Inferior parietal cortex (tissue), 1 donor: ENCODE measurements around the gene VPS33B.
A peak's percentile ranks its signal among the peaks of the same experiment; 100 is the strongest.
"Not testable (repeated sequence)": the region's sequence is repeated elsewhere in the genome, so short reads cannot be mapped to it uniquely, and the experiment has no call there.

Experiments
- DNase-seq: peaks from one replicate; pipeline ENCODE4 v3.0.0-alpha.2; 2016; ENCODE audit errors: extremely low spot score

Gene VPS33B

DNA sequence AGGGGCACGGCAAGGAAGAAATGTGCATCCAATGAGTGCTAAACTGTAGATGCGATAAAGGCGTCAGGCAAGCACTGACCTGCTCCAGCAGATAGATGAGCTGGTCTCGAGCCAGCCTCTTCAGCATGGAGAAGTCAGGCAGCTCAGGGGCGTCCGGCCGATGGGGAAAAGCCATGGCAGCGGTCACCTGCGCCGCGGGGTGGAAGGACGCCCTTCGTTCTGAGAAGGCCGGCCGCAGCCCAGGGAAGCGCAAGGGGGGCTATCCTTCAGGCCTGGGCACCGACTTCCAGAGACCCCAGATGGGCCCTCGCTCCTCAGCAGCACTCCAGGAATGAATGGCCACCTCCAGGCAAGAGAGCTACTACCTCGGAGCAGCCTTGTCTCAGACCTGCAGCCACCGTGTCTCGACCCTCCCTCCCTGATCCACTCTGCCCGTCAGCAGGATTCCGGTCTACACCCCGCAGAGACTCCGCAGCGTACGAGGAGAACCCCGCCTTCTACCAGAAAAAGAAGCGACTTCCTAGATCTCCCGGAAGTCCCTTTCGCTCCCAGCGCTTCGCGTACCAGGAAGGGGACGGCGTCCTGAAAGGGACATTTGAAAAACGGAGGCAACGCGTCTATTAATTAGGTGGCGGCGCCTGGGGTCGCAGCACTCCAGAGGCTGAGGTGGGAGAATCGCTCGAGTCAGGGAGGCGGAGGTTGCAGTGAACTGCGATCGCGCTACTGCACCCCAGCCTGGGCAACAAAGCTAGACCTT is at the start of gene VPS33B:
Gene VPS33B (minus strand): TSS at position 520 of the 757 bp plus-strand sequence. CDS start 345 bp downstream, at position 175.
- DNase-seq: peak; percentile 96

DNA sequence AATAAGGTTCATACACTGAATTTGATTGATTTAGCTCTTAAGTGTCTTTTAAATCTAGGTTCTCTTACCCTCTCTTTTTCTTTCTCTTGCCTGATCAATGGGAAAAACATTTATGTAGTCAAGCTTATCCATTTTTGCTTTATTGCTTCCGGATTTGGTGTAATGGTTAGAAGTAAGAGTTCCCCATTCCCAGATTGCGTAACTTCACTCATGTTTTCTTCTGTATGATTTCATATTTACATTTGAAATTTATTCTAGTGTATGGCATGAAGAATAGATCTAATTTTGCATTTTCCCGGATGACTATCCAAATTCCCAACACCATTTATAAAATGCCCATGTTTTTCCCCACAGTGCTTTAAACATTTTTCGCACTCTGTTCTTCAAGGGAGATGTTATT is 49.8 kb upstream of the VPS33B start:
- no peak for DNase-seq

DNA sequence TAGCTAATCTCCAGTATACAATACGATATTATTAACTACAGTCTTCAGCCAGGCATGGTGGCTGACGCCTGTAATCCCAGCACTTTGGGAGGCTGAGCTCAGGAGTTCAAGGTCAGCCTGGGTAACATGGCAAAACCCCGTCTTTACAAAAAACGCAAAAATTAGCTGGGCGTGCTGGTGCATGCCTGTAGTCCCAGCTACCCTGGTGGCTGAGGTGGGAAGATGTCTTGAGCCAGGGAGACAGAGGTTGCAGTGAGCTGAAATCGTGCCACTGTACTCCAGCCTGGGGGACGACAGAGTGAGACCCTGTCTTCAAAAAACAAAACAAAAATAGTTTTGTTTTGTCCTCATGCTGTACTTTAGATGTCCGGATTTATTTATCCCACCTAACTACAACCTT is 48.5 kb upstream of the VPS33B start:
- DNase-seq: no peak

DNA sequence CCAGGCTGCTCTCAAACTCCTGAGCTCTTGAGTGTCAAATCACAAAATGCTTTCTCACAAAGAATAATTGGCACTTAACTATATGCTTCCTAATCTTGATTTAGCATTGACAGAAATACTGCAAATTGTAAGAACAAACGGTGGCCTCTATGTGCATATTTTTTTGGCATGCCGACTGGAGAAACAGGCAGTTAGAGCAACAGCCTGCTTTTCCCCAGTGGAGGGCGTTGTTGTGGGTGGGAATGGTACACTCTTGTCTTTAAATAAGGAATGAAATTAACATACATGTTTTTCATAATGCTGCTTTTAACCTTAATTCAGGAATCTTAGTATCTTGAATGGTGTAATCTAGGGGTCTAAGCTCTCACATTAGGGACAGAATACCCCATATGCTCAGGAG is 46.6 kb upstream of the VPS33B start:
- no peak for DNase-seq

DNA sequence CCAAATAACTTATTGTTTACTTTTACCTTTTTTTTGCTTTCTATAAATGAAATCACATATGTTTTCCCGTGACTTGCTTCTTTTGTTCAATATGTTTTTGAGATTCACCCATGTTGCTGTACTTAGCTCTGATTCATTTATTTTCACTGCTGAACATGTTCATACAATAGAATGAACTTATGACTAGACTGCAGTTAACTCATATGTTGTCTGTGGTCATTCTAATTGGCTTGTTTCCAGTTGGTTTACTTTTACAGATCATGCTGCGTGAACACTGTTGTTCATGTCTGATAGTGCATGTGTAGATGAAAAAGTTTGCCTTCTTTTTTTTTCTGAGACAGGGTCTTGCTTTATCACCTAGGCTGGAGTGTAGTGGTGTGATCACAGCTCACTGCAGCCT is 46.0 kb upstream of the VPS33B start:
- no peak for DNase-seq

DNA sequence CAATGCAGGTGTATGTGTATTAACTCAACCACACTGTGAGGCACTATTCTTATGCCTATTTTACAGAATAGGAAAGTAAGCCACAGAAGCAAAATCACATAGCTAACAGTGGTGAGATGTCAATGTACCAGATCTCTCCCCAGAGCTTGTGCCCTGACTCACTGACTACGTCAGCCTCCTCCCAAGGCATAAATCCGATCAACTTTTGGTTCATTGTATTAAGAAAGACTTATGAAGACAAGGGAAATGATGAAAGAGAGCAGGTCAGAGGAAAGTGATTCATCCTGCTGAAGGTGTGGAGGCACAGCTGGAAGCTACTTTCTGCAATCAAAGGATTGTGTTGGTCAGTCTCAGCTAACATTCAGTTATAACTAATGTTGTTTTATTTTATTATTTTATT is 44.6 kb upstream of the VPS33B start:
- DNase-seq: no peak

DNA sequence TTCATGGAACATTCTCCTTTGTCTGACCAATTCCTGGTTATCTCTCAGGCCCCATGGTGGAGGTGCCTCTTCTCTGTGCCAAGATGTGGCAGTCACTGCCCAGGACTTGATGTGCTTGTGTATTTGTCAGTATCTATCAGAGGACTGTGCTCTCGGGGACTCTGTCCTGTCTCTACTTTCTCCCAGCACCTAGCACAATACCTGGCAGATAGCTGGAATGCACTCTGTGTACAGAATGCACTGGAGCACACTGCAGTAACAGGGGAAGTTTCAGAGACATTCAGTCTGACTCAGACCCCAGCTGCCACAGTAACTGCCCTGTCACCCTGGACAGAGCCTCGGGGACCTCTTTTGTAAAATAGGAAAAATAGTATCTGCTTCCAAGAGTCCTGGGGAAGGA is 43.1 kb upstream of the VPS33B start:
- DNase-seq: no peak

DNA sequence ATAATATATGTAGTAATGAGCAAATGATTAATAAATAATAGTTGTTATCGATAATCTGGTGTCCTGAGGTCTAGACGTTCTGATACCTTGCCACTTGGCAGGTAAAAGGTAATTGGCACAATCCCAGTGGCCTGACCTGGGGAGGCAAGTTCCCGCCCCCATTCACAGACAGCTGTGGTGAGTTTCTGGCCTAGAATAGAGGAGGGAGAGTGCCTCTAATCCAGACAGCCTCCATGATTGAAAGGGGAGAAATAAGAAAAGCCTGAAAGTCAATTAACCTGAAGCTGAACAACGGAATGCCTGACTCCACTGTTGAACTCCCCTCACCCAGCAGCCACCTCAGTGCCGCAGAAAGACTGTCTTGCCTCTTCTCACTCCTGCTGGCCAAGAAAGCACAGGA is 39.6 kb upstream of the VPS33B start:
- DNase-seq: no peak

DNA sequence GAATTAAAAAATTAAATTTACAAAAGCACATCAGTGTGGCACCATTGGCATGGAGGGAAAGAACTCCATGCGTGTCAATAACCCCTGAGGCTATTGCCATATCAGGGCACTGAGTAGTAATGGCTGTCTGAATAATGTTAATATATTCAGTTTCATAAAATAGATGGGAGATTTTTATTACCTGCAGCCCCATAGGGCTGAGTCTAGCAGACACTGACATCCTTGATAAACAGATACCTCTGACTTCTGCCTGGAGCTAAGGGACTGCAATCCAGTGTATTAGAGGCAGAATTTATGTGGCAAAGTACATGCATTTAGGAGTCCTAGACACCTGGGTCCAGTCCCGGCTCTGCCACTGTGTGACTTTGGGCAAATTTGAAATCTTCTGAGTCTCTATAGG is 38.8 kb upstream of the VPS33B start:
- no peak for DNase-seq

DNA sequence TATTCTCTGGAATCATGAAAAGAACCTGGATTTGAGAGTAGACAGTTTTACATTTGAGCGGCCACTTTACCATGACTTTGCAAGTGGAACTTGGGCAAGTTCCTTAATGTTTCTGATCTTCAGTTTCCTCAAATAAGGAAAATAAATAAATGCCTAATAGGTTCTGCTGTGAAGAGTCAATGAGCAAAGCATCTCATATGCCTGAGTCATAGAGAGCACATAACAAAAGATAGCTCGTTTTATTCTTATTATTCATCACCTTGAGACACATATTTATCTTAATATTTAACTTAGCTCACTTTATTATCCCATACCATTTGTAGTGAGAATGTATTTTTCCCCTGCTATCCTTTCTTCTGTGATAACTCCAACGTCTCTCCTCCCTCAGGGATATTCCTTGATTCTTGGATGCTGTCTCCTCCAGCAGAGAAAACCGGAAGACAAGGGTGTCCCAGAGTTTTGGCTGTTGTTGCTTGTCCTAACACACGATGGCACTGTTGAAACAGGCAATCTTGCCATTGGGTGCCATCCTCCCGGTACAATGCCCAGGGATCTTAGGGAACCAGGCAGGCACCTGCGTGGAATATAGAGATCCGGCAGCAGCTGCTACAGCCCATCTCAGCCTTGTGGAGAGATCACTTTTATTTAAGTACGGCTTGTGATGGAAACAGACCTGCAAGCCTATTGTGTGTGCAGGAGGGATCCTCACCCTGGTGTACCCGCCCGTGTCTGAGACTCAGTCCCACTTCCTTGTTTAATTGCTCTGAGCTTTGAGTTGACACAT is 33.3 kb upstream of the VPS33B start:
- peak; percentile 95 for DNase-seq

DNA sequence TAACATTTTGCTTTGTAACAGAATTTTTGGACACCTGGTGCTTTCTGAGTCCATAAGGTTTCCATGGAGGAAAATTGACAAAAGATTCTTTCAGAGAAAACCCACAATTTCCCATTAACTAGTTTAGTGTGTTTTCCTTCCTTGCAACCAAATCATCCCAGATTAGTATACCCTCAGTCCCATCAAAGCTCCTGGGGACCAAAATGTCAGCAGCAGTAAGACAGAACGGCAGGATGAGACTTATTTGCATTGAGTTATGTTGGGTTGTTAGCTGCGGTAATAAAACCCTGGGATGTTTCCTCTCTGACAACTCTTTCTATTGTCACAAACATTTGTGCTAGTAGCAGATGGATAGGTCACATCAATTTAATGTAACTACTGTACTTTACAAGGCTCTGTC is 32.4 kb upstream of the VPS33B start:
- no peak for DNase-seq

DNA sequence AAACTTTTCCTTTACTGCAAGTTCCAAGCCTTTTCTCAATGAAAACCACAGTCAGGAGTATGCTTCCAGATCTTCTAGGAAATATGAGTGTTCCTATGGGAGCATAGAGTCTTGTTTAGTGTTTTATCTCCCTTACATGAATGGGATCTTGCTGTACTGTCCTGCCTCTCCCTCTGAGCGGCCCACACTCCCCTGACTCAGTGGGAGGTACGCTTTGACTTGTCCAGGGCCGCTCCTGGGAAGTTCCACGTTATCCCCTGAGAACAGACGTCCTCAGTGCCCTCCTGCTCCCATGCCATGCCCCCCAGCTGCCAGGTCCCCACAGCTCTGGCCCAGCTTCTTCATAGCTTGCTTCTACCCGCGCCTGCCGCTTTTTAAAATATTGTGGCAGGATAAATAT is 28.9 kb upstream of the VPS33B start:
- DNase-seq: no peak

DNA sequence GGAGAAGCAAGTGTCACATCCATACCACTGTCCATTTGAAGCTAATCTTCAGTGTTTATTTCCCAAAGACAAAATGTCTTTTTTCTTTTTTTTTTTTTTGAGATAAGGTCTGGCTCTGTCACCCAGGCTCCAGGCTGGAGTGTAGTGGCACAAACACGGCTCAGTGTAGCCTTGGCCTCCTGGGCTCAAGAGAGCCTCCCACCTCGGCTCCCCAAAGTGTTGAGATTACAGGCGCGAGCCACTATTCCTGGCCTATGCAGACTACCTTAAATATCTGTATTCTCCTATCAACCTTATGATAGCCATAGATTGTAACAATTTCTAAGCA is 27.7 kb upstream of the VPS33B start:
- DNase-seq: no peak

DNA sequence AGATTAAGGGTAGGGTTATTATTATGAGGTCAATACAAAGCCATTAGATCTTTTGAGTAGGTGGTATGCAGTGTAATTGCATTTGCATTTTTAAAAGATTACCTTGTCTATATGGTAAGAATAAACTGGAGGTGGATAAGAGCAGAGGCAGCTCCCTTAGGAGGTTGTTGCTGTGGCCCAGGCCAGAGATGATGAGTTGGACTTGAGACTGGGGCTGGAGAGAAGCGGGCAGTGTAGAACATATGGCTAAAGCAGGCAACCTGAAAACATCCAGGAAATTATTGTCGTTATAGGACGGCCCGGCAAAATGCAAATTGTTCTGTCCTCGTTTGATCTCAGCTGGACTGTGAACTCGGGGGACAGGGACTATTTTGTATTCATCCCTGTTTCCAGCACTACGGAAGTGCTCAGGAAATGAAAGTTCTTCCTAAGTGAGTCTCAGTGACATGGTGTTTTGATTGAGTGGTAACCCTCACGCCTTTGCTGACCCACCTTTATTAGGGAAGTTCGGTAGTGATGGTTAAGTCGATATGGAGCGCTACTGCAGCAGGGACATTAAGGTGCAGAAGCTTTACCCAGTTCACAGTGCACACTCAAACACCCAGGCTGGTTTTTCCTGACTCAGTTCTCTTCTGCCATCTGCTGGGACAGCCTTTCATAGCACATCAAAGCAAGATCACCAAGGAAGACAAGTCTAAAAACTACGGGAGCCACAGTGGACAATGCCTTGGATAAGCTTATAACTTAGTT is 27.2 kb upstream of the VPS33B start:
- peak; percentile 88 for DNase-seq

DNA sequence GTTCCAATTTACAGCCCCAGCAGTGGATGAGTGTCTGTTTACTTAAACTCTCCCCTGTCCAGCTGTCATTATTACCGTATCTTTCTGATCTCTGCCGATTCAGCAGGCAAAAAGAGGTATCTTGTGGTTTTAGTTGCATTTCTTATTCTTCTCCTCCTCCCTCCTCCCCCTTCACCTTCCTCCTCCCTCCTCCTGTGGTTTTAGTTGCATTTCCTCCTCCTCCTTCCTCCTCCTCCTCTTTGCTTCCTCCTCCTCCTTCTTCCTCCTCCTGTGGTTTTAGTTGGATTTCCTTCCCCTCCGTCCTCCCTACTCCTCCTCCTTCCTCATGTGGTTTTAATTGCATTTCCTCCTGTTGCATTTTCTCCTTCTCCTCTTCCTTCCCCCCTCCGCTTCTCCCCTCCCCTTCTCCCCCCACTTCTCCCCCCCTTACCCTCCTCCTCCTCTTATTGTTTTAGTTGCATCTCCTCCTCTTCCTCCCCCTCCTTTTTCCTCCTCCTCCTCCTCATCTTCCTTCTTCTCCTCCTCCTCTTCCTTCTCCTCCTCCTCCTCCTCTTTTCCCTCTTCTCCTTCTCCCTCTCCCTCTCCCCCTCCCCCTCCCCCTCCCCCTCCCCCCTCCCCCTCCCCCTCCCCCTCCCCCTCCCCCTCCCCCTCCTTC is 25.3 kb upstream of the VPS33B start:
- no peak for DNase-seq

DNA sequence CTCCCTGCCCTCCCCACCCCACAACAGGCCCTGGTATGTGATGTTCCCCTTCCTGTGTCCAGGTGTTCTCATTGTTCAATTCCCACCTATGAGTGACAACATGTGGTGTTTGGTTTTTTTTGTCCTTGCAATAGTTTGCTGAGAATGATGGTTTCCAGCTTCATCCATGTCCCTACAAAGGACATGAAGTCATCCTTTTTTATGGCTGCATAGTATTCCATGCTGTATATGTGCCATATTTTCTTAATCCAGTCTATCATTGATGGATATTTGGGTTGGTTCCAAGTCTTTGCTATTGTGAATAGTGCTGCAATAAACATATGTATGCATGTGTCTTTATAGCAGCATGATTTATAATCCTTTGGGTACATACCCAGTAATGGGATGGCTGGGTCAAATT is 23.7 kb upstream of the VPS33B start:
- DNase-seq: not testable (repeated sequence)

DNA sequence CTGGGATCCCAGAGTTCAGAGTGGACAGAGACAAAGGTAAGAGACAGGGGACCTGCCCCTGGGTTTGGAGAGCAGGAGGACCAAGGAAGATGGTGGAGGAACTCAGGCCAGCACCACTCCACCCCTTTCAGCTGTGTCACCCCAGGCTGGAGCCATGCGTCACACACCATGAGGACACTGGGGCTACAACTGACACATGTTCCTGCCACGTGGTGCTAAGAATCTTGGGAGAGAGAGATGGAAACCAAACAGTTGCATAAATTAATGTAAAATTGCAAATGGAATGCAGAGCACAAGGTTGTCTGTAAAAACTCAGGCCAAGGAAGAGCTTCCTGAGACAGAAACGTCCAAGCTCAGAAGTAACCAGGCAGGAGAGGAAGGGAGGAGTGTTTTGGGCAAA is 22.7 kb upstream of the VPS33B start:
- DNase-seq: no peak

DNA sequence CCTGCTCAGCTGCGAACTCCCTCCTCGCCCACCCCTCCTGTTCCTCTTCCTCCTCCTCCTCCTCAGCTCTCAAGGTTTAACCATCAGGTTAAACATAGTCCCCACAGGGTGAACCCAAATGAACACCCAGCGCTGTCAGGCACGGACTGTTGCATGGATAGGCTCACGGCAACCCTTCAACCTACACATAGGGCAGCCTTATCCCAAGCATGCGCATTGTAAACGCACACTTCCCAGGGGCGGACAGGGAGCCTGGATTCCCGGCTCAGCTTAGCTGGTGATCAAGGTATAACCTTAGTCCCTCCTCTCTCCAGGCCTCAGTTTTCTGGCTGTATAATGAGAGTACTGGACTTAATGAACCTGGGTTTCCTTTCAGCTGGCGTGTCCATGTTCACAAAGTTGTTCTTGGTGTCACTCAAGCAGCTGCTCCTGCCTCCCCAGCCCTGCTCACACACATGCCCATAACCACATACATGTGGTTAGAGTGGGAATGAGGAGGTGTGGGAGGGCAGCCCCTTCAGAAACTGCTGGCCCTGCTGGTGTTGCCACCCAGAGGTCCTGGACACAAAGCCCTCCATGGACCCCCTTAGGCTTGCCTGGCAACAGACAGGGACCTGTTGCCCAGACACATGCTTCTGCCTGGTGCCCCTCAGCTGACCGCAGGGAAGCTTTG is 20.9 kb upstream of the VPS33B start:
- DNase-seq: no peak

DNA sequence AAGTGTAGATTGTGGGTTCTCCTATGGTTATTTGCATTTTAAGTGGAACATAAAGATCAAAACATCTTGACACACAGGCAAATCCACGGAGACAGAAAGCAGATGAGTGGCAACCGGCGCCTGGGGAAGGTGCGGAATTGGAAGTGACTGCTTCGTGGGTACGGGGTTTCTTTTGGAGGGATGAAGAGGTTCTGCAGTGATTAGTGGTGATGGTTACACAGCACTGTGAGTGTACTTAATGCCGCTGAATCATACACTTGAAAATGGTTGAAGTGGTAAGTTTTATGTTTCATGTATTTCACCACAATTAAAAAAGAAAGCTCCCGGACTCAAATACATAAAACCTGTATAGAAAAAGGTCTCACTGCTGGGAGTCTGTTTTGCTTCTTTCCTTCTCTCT is 18.5 kb upstream of the VPS33B start:
- no peak for DNase-seq

DNA sequence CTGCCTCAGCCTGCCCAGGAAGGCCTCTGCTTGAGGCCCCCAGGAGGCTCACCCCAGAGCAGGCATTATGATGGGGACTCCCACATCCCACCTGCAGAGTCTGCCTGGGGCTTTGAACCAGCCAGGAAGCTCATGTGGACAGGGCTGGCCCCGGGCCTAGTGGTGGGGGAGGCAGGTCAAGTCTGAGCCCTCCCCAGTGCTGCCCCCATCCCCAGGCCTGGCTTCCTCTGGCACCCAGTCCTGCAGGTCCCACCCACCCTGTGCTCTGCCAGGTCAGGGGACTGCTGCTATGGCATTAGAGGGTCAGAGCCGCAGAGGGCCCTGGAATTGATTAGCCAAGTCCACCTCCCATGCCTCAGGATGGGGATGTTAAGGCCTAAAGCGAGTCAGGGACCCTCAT is 17.6 kb upstream of the VPS33B start:
- no peak for DNase-seq

DNA sequence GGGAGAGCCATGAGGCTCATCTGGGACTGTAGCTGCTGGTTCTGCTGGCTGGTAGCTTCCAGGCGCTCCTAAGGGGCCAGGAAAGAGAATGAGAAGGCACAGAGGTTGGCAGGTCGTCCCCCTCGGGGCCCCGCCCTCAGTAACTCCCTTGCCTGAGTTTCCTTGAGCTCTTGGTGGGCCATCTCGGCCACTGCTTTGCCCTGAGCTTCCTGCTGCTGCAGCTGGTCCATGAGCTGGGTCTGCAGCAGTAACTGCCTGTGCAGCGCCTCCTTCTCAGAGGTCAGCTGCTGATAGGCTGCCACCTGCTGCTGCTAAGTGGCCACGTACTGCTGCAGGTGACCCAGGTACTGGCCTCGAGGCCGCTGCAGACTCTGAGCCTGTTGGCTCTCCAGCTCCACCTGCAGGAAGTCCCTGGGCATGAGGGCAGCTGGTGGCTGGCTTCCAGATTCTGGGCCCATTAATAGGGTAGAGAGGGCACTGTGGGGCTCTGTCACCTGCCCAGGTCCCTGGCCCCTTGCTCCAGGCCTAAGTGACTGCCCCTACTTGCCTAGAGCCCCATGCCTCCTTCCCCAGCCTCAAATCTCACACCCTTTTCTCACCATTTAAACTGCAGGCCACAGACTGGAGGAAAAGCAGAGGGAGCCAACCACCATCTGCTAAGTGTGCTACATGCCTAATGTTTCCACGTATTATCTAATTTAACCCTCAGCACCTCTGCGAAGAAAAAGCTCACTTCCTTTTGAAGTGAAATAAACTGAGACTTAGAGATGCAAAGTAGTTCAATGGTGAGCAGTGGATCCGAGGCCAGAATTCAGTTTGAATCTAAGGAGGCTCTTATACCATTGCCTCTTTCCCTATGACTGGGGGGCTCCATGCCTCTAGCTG is 10.8 kb upstream of the VPS33B start:
- DNase-seq: no peak
